Stimulated activated naive CD8-positive, alpha-beta T cell treated with anti-CD3 and anti-CD28 coated beads, Interleukin-15, amount 100 ng/mL, for 72 hours (primary cell): ENCODE results near the gene NDUFC2.
A peak's percentile ranks its signal among the peaks of the same experiment; 100 is the strongest.
"Not testable (repeated sequence)": the region's sequence is repeated elsewhere in the genome, so short reads cannot be mapped to it uniquely, and the experiment has no call there.

Experiments
- ATAC-seq: fragments of 150-1000 bp; cut with Tn5 transposase; 2 replicates; pipeline ENCODE4 v1.10.0; 2021; ENCODE audit warnings: mild to moderate bottlenecking, moderate library complexity
- DNase-seq, 2 donors: peaks; one replicate each; pipeline ENCODE4 v3.0.0; 2021 to 2022
- H3K27ac Mint-ChIP-seq, 2 donors: one replicate each; pipeline ENCODE4 v1.8.0; 2022; ENCODE audit warnings: mild to moderate bottlenecking in 2 of 2, mixed read lengths in 2 of 2, moderate library complexity in 2 of 2
- H3K27me3 Mint-ChIP-seq: one replicate; pipeline ENCODE4 v1.8.0; 2022; ENCODE audit warnings: mixed read lengths
- H3K4me1 Mint-ChIP-seq: one replicate; pipeline ENCODE4 v1.8.0; 2022; ENCODE audit warnings: mild to moderate bottlenecking, mixed read lengths
- H3K4me3 Mint-ChIP-seq, 2 donors: one replicate each; pipeline ENCODE4 v1.8.0; 2022; ENCODE audit warnings: mild to moderate bottlenecking in 2 of 2, mixed read lengths in 2 of 2, moderate library complexity in 1 of 2
- H3K9me3 Mint-ChIP-seq, 2 donors: one replicate each; pipeline ENCODE4 v1.8.0; 2022; ENCODE audit warnings: mixed read lengths in 2 of 2

The NDUFC2 gene

GRCh38 chr11:78084506-78084905, 4.8 kb upstream of the NDUFC2 start:
- H3K4me3 Mint-ChIP-seq, DNase-seq, H3K27ac Mint-ChIP-seq, ATAC-seq, H3K27me3 Mint-ChIP-seq, H3K9me3 Mint-ChIP-seq: not testable (repeated sequence)
- peaks cover 15% of the 10 kb centered on the region for H3K4me1 Mint-ChIP-seq

DNA sequence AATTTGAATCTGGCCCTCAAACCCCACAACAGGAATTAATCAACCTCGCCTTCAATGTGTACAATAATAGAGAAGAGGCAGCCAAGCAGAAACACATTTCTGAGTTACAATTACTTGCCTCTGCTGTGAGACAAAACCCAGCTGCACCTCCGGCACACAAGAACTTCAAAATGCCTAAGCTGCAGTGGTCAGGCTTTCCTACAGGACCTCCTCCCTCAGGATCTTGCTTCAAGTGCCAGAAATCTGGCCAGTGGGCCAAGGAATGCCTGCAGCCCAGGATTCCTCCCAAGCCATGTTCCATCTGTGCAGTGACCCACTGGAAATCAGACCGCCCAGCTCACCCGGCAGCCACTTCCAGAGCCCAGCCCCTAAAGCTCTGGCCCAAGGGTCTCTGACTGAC, 3.4 kb upstream of the NDUFC2 start:
- peaks cover 0 to 7% of the 10 kb centered on the region in 2 donors for H3K9me3 Mint-ChIP-seq
- no peaks in the 10 kb centered on the region for H3K27me3 Mint-ChIP-seq
- ATAC-seq (no peak), DNase-seq (no peak)
- H3K4me1 Mint-ChIP-seq = peaks cover 21% of the 10 kb centered on the region
- H3K27ac Mint-ChIP-seq = no peak overlapping the region
- no peak overlapping the region for H3K4me3 Mint-ChIP-seq

GRCh38 chr11:78082146-78082545, 2.5 kb upstream of the NDUFC2 start:
- Mint-ChIP-seq H3K27ac (peak overlapping the region in 1 of 2 donors; percentile 6), H3K4me1 (peaks cover 28% of the 10 kb centered on the region), H3K9me3 (peaks cover 0 to 7% of the 10 kb centered on the region in 2 donors), H3K27me3 (no peaks in the 10 kb centered on the region), H3K4me3 (peak overlapping the region; percentile 48 to 52)
- no peak for DNase-seq
- ATAC-seq = no peak

- Mint-ChIP-seq H3K27ac (peak overlapping the region; percentile 35 to 60), H3K9me3 (peaks cover 0 to 7% of the 10 kb centered on the region in 2 donors), H3K4me1 (peaks cover 32% of the 10 kb centered on the region), H3K4me3 (peak overlapping the region; percentile 48 to 52), H3K27me3 (no peaks in the 10 kb centered on the region)
- ATAC-seq (no peak), DNase-seq (no peak)
Measured at GRCh38 chr11:78081583-78081982, 1.9 kb upstream of the NDUFC2 start.

DNA sequence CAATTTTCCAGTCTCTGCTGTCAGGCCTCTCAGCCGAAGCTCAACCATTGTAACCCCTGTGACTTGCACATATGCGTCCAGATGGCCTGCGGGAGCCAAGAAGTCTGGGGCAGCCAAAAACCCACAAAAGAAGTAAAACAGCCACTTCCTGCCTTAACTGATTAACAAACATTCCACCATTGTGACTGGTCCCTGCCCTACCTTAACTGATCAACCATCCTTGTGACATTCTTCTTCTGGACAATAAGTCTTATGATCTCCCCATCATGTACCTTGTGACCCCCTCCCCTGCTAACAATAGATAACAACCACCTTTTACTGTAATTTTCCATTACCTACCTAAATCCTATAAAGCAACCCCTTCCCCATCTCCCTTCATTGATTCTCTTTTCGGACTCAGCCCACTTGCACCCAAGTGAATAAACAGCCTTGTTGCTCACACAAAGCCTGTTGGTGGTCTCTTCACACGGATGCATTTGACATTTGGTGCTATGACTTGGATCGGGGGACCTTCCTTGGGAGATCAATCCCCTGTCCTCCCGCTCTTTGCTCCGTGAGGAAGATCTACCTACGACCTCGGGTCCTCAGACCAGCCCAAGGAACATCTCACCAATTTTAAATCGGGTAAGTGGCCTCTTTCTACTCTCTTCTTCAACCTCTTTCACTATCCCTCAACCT, 1.3 kb upstream of the NDUFC2 start:
- Mint-ChIP-seq H3K4me3 (peak overlapping the region; percentile 48 to 52), H3K27me3 (no peaks in the 10 kb centered on the region), H3K9me3 (peaks cover 0 to 7% of the 10 kb centered on the region in 2 donors), H3K27ac (peak overlapping the region; percentile 35 to 60), H3K4me1 (peaks cover 39% of the 10 kb centered on the region)
- DNase-seq (peak in 1 of 2 donors; percentile 15), ATAC-seq (no peak)

DNA sequence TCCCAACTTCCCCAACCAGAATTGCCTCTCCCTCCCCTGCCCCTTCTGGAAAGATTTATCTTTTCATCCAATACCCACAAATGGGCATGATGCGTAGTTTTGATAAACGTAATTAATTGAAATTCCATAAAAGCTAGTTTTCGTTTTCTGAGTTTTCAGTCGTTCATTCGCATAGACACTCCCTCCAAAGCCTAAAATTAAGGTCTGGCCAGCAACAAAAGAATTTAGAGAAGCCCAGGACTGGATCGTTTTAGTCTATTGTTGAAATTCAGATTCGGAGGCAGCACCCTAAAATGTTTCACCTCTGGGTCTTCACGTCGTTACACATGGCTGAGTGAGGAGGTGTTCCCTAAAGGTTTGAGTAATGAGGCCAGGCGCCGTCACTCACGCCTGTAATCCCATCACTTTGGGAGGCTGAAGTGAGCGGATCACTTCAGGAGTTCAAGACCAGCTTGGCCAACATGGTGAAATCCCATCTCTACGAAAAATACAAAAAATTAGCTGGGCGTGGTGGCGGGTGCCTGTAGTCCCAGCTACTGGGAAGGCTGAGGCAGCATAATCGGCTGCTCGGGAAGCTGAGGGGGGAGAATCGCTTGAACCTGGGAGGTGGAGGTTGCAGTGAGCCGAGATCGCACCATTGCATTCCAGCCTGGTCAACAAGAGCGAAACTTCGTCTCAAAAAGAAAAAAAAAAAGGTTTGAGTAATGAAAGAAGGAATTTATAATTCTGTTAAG, 589 bp upstream of the NDUFC2 start:
- ATAC-seq = no peak
- Mint-ChIP-seq H3K4me1 (peaks cover 44% of the 10 kb centered on the region), H3K9me3 (peaks cover 0 to 7% of the 10 kb centered on the region in 2 donors), H3K4me3 (peak overlapping the region; percentile 87), H3K27me3 (no peaks in the 10 kb centered on the region), H3K27ac (peak overlapping the region; percentile 87 to 97)
- no peak for DNase-seq

- no peak for DNase-seq
- Mint-ChIP-seq H3K9me3 (peaks cover 0 to 7% of the 10 kb centered on the region in 2 donors), H3K4me1 (peaks cover 51% of the 10 kb centered on the region), H3K27ac (peak overlapping the region; percentile 81 to 87), H3K4me3 (peak overlapping the region; percentile 87), H3K27me3 (no peaks in the 10 kb centered on the region)
- no peak for ATAC-seq
Measured at GRCh38 chr11:78078218-78079167, 1.2 kb downstream of the NDUFC2 start.

DNA sequence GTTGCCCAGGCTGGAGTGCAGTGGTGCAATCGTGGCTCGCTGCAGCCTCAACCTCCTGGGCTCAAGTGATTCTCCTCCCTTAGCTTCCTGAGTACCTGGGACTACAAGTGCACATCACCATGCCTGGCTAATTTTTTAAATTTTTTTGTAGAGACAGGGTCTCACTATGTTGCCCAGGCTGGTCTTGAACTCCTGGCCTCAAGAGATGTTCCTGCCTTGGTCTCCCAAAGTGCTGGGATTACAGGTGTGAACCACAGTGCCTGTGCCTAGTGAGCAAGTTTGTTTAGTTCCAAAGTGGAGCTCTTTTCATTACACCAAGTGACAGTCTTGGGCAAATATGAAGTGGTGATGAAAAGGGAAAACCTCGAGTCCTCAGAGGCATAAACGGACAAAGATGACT, 2.1 kb downstream of the NDUFC2 start:
- DNase-seq, H3K9me3 Mint-ChIP-seq, H3K27me3 Mint-ChIP-seq, ATAC-seq: not testable (repeated sequence)
- Mint-ChIP-seq H3K4me1 (peaks cover 51% of the 10 kb centered on the region), H3K27ac (peak overlapping the region in 1 of 2 donors; percentile 50), H3K4me3 (peak overlapping the region; percentile 87)

DNA sequence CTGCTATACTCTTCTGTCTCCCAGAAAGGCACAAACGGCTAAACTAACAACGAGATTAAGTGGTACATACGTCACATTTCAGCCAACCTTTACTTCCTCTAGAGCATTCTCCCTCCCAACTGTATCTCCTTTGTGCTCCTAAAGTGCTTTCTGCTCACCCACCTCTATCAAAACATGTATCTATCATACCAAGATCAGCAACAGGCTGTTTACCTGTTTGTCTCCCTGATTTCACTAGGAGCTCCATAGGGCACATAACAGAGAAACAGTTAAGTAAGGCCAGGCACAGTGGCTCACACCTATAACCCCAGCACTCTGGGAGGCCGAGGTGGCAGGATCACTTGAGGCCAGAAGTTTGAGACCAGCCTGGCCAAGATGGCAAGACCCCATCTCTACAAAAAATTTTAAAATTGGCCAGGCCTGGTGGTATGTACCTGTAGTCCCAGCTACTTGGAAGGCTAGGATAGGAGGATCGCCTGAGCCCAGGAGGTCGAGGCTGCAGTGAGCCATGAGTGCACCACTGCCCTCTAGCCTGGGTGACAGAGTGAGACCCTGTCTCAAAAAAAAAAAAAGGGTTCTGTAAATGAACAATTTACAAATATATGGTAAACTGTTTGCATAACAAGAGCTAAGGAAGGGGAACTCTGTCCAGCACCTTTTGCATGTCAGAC, 2.8 kb downstream of the NDUFC2 start:
- no peak overlapping the region for H3K27ac Mint-ChIP-seq
- DNase-seq (no peak), ATAC-seq (no peak)
- no peaks in the 10 kb centered on the region for H3K27me3 Mint-ChIP-seq
- peaks cover 49% of the 10 kb centered on the region for H3K4me1 Mint-ChIP-seq
- peaks cover 0 to 7% of the 10 kb centered on the region in 2 donors for H3K9me3 Mint-ChIP-seq
- peak overlapping the region in 1 of 2 donors; percentile 35 for H3K4me3 Mint-ChIP-seq

GRCh38 chr11:78074756-78075155, 4.9 kb downstream of the NDUFC2 start:
- H3K27ac Mint-ChIP-seq = peak overlapping the region in 1 of 2 donors; percentile 91
- peaks cover 36% of the 10 kb centered on the region for H3K4me1 Mint-ChIP-seq
- H3K4me3 Mint-ChIP-seq = no peak overlapping the region
- no peaks in the 10 kb centered on the region for H3K27me3 Mint-ChIP-seq
- no peaks in the 10 kb centered on the region for H3K9me3 Mint-ChIP-seq
- DNase-seq = no peak
- ATAC-seq = no peak

DNA sequence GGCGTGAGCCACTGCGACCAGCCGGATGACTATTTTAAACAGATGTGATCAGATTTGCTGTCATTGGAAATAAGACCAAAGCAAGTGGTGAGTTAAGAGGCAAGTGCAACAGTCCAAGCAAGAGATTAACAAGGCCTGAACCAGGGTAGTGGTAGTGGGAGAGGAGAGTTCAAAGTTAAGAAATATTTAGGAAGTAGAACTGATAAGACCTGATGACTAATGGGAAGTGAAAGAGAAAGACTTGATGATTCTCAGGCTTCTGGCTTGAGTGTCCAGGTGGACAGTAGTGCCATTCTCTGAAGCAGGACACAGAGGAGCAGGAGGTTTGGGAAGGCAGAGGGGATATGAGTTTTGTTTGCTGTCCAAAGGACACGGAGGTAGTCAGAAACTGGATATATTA, 7.2 kb downstream of the NDUFC2 start:
- Mint-ChIP-seq H3K27ac (no peak overlapping the region), H3K4me3 (no peak overlapping the region), H3K27me3 (no peaks in the 10 kb centered on the region), H3K4me1 (peaks cover 24% of the 10 kb centered on the region), H3K9me3 (no peaks in the 10 kb centered on the region)
- DNase-seq = no peak
- ATAC-seq = no peak

- peak overlapping the region; percentile 2 to 14 for H3K27ac Mint-ChIP-seq
Measured at GRCh38 chr11:78071717-78072116, 7.9 kb downstream of the NDUFC2 start.

DNA sequence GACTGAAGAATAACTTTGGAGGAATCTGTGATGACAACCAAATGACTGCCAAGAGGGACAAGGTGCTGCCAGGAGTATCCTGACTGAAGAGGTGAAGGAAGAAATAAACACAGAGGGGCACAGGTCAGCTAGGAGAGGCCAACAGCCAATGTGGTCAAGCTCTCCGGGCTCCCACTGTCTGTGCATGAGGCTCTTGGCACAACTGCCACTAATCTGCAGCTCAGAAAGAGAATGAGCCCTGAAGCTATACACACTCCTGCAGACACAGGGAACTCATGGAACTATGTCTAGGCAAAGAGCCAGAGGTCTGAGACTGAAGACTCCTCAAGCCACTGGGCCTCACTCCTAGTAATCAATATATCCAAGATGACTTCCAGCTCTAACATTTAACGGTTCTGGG, 9.0 kb downstream of the NDUFC2 start:
- peaks cover 9% of the 10 kb centered on the region for H3K4me1 Mint-ChIP-seq
- no peak overlapping the region for H3K27ac Mint-ChIP-seq
- H3K27me3 Mint-ChIP-seq = no peaks in the 10 kb centered on the region
- DNase-seq = no peak
- ATAC-seq = no peak
- H3K4me3 Mint-ChIP-seq = no peak overlapping the region
- H3K9me3 Mint-ChIP-seq = no peaks in the 10 kb centered on the region

More at GRCh38 chr11:78071717-78072116, 7.9 kb downstream of the NDUFC2 start:
- ATAC-seq = no peak
- Mint-ChIP-seq H3K27me3 (no peaks in the 10 kb centered on the region), H3K4me1 (peaks cover 20% of the 10 kb centered on the region), H3K9me3 (no peaks in the 10 kb centered on the region), H3K4me3 (no peak overlapping the region)
- DNase-seq = no peak

GRCh38 chr11:78069465-78069864, 10.2 kb downstream of the NDUFC2 start:
- H3K27me3 Mint-ChIP-seq = no peaks in the 10 kb centered on the region
- H3K4me1 Mint-ChIP-seq = peaks cover under 1% of the 10 kb centered on the region
- ATAC-seq = no peak
- no peak for DNase-seq
- no peaks in the 10 kb centered on the region for H3K9me3 Mint-ChIP-seq
- no peak overlapping the region for H3K4me3 Mint-ChIP-seq
- H3K27ac Mint-ChIP-seq = peak overlapping the region in 1 of 2 donors; percentile 3

GRCh38 chr11:78067704-78068103, 12.0 kb downstream of the NDUFC2 start:
- Mint-ChIP-seq H3K4me1 (no peaks in the 10 kb centered on the region), H3K4me3 (no peak overlapping the region), H3K27ac (no peak overlapping the region), H3K9me3 (no peaks in the 10 kb centered on the region), H3K27me3 (no peaks in the 10 kb centered on the region)
- ATAC-seq (no peak), DNase-seq (no peak)
